ENCODE measurements around the gene GNAI2.

DNA sequence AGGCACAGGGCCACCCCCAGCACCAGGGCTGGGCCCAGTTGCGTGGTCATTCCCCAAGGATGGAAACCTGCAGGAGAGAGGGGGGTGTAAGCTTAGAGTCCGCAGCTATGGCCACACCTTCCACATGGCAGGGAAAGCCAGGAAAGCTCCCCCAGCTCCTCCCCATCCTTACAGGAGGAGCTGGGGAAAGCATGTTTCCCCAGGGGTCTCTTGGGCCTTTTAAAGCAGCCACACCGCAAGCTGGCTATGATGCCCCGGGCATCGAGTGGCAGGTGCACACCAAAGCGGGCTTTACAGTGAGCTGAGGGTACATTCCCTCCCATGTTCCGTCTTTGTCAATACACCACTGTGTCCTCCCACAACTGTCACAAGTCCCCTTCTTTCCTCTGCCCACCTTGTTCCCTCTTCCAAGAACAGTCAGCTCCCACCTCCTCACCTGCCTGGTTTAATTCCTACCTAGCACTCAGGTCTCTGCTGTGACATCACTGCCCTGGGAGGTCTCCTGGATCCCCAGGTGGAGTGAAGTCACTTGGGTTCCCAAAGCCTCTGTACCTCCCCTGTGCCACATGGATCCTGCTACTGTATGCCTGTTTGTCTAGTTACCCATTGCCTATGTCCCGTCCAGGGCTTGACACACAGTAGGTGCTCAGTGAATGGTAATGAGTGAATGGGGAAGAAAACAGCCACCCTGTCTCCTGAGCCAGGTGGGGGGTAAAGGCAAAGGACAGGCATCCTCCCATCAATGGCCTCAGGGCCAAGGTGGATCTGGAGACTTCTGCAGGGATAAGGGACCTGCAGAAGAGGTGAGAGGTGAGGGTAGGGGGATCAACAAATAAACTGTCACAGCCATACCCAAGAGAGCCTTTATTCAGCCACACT is 59.8 kb downstream of the GNAI2 start:
- TF ChIP-seq, protein P1, sequence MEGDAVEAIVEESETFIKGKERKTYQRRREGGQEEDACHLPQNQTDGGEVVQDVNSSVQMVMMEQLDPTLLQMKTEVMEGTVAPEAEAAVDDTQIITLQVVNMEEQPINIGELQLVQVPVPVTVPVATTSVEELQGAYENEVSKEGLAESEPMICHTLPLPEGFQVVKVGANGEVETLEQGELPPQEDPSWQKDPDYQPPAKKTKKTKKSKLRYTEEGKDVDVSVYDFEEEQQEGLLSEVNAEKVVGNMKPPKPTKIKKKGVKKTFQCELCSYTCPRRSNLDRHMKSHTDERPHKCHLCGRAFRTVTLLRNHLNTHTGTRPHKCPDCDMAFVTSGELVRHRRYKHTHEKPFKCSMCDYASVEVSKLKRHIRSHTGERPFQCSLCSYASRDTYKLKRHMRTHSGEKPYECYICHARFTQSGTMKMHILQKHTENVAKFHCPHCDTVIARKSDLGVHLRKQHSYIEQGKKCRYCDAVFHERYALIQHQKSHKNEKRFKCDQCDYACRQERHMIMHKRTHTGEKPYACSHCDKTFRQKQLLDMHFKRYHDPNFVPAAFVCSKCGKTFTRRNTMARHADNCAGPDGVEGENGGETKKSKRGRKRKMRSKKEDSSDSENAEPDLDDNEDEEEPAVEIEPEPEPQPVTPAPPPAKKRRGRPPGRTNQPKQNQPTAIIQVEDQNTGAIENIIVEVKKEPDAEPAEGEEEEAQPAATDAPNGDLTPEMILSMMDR (IDR thresholded peaks at IDR 0.05): no peak
- no peak for TF ChIP-seq POLR2A (IDR thresholded peaks at IDR 0.05)

Measured in Peyer's patch (tissue), 4 donors.